H54 (cell line): ENCODE measurements around the gene PELI2.

Experiments
- DNase-seq: peaks from one replicate; pipeline ENCODE4 v3.0.0; 2011; ENCODE audit warnings: low spot score, mixed read lengths; ENCODE audit not compliant: insufficient read length
- FAIRE-seq: peaks from 3 replicates; lab custom pipeline; 2011; peaks lifted over from hg19 to GRCh38; lab: Jason Lieb, UNC
- POLR2A ChIP-seq: IDR thresholded peaks from 2 replicates; pipeline ENCODE4 v1.6.1; 2011; ENCODE audit warnings: low read depth, mild to moderate bottlenecking, low read length

The PELI2 gene

GRCh38 chr14:56268673-56269072 lies 150.5 kb downstream of the PELI2 start:
- no peak for TF ChIP-seq POLR2A
- FAIRE-seq: no peak
- no peak for DNase-seq

DNA sequence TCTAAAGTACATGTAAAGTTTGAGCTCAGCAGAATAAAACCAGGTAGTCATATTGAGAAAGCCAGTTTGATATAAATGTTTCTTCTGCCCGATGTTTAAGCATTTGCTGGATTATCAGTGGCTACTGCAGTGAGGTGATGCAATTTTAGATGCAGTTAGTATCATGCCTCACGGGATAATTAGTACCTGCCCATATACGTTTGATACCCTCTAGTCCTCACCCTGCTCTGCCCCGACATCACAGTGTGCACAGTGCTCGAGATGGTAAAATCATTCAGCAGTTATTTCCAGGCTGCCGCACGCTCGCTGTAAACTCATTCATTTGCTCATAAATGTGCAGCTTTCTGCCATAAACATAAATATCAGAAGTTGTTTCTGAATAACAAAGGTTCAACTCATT lies 152.7 kb downstream of the PELI2 start:
- FAIRE-seq: no peak

DNA sequence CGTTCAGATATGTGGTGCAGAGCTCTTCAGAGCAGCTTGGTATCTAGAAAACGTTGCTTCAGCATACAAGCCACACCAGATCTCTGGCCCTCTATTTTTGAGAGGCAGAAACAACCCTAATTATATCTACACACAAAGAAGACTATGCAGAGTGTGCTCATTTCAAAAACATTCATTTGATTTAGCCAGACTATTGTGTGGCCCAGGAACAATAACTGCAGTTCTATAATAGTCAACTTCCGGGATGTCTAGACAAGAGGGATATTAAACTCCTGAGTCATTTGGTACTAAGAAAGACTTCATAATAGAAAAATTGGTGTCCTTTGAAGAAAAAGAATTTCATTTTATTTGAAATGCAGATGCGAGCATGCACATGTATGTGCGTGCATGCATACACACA lies 153.8 kb downstream of the PELI2 start:
- DNase-seq: no peak
- no peak for TF ChIP-seq POLR2A
- no peak for FAIRE-seq

More for the DNA sequence above, 152.7 kb downstream of the PELI2 start:
- no peak for TF ChIP-seq POLR2A
- DNase-seq: no peak

GRCh38 chr14:56273155-56273554 lies 154.9 kb downstream of the PELI2 start:
- FAIRE-seq: no peak
- DNase-seq: no peak

GRCh38 chr14:56273951-56274350 lies 155.7 kb downstream of the PELI2 start:
- no peak for TF ChIP-seq POLR2A
- no peak for DNase-seq
- no peak for FAIRE-seq

More at GRCh38 chr14:56273155-56273554, 154.9 kb downstream of the PELI2 start:
- no peak for TF ChIP-seq POLR2A

DNA sequence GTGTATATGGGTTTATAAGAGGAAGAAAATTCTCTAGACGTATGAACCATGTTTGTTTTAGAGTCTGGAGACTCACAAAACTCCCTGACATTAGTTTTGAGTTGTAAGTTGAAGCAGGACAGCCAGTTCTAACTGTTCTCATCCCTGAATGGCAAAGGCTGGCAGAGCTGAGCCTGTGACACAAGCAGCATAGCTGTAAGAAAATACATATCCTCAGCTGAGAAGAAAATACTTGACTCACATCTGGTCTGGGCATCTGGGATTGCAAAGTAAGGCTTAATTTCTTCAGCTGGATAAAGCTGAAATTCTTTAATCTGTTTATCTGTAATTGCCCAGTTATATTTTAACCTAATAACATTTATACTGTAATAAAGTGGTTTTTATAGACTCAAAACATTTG lies 156.3 kb downstream of the PELI2 start:
- FAIRE-seq (no peak), DNase-seq (no peak)
- TF ChIP-seq POLR2A: no peak

- DNase-seq (no peak), FAIRE-seq (no peak)
- TF ChIP-seq POLR2A: no peak
Measured at GRCh38 chr14:56276108-56276507, 157.9 kb downstream of the PELI2 start.

- no peak for TF ChIP-seq POLR2A
- no peak for FAIRE-seq
- DNase-seq: no peak
Measured at GRCh38 chr14:56278383-56278782, 160.2 kb downstream of the PELI2 start.

DNA sequence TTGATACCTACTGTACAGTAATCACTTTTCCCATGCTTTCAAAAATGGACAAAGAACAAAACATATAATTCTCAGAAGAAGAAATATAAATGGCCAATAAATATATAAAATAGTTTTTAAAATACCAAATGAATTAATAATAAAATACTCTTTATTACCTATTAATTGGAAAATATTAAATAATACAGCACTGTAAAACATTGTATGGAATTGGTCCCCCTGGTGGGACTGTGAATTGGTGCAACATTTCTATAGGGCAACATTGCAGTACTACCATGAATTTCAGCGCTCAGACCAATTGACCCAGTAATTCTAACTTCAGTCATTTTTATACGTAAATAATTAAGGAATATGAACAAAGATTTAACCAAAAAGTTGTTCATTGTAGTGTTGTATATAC lies 162.6 kb downstream of the PELI2 start:
- FAIRE-seq (no peak), DNase-seq (no peak)
- no peak for TF ChIP-seq POLR2A

GRCh38 chr14:56282179-56282578 lies 164.0 kb downstream of the PELI2 start:
- DNase-seq (no peak), FAIRE-seq (no peak)
- no peak for TF ChIP-seq POLR2A

DNA sequence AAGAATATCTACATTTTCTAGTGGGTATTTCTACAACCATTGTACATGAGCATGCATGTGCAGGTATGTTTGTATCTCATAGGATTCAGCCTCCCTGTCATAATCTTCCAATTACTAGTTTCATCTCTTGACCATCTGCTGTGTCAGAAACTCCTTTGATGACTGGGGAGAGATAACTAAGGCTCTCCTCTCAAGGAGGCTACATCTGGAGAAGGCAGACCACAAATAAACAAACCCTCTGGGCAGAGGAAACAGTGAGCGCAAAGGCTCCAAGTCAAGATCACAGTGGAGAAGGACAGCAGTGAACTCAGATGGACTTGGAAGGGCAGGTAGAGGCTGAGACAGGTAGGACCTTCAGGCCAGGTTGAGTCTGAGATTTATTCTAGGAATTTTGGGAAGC lies 166.4 kb downstream of the PELI2 start:
- no peak for DNase-seq
- no peak for TF ChIP-seq POLR2A
- FAIRE-seq: no peak

DNA sequence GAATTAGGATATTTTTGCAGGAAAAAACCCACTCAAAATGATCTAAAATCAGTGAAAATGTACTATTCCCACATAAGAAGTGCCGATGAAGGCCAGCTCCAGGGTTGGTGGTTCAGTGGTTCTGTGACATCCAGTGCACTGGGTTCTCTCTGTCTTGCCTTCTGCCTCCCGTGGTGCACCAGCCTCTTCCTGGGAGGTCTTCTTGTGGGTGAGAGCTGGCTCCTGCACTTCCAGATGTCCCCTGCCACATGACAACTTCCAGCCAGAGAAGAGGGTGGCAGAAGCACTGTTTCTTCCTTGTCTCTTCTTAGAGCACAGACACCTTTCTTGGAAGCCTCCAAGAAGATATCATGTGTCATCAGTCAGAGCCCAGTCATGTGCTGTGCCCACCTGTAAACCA lies 170.9 kb downstream of the PELI2 start:
- FAIRE-seq (no peak), DNase-seq (no peak)
- no peak for TF ChIP-seq POLR2A

GRCh38 chr14:56290195-56290594 lies 172.0 kb downstream of the PELI2 start:
- no peak for FAIRE-seq
- no peak for TF ChIP-seq POLR2A

GRCh38 chr14:56292970-56293369 lies 174.8 kb downstream of the PELI2 start:
- TF ChIP-seq POLR2A: no peak
- FAIRE-seq (no peak), DNase-seq (no peak)

More at GRCh38 chr14:56290195-56290594, 172.0 kb downstream of the PELI2 start:
- no peak for DNase-seq

GRCh38 chr14:56293506-56293905 lies 175.3 kb downstream of the PELI2 start:
- TF ChIP-seq POLR2A: no peak
- no peak for DNase-seq
- FAIRE-seq: no peak

DNA sequence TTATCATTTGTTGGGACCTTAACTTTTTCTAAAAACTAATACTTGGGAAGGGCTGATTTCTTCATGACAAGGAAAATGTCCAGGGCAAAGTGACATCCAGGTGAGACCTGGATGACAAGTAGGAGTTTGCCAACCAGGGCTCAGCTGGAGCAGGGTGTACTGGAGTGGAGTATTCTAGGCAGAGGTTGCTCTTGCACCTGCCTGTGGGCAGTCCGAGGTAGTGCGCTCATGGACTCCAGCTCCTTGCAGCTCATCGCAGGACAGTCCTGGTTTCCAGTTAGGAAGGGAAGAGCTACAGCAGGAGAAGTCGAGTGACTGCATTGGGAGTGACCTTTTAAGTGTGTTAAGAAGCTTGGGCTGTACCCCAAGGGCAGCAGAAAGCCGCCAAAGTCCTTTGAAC lies 175.9 kb downstream of the PELI2 start:
- no peak for DNase-seq
- no peak for TF ChIP-seq POLR2A
- FAIRE-seq: no peak

DNA sequence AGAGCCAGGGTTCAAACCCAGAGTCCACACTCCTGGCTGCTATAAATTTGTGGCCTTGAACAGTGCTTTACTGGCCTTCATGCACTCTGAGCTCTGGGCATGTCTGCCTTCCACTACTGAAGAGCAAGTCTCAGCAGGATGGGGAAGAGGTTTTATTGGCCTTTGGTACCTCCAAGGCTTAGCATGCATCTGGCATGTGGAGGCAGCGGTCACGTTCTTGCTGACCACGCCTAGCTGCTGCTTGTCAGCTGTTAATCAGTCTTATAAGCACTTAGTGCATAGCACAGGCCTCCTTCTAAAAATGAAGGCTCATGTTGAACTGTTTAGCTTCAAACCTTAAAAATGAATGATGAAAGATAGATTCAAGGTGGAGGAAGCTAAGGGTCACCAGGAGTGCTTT lies 177.5 kb downstream of the PELI2 start:
- TF ChIP-seq POLR2A: no peak
- no peak for DNase-seq
- no peak for FAIRE-seq
